ENCODE data around the gene ALDH1A3.

The ALDH1A3 gene

DNA sequence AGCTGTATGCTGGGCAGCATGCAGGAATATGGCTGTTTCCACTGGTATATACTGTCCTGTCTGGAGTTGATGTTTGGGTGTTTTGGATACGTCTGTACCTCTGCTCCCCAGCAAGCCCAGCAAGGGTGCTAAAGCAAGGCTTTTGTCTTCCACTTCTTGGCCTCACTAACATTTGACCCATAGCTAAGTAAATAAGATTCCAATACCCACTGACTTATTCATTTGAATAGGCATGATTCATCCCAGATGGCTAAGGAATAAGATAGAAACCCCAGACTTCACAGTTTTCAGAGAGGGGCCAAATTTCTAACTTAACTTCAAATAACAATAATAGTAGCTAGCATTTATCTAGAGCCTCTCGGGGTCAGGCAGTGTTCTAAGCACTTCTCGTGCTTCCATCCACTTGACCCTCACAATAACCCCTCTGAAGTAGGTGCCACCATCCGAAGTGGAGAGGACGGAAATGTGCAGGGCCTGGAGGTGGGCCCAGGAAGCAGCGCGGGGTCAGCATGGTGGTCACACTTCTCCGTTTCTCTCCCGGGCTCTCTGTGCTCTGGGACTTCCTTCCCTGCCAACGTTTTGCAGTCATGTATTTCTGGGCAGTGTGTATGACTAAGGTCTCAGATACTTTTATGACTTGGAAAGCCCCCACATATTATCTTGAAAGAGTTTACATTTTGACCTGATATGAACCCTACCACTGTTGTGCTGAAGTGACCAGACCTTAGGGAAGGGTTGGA, 78.9 kb downstream of the ALDH1A3 start:
- DNase-seq (ENCODE audit: low read depth) = peak; percentile 51

DNA sequence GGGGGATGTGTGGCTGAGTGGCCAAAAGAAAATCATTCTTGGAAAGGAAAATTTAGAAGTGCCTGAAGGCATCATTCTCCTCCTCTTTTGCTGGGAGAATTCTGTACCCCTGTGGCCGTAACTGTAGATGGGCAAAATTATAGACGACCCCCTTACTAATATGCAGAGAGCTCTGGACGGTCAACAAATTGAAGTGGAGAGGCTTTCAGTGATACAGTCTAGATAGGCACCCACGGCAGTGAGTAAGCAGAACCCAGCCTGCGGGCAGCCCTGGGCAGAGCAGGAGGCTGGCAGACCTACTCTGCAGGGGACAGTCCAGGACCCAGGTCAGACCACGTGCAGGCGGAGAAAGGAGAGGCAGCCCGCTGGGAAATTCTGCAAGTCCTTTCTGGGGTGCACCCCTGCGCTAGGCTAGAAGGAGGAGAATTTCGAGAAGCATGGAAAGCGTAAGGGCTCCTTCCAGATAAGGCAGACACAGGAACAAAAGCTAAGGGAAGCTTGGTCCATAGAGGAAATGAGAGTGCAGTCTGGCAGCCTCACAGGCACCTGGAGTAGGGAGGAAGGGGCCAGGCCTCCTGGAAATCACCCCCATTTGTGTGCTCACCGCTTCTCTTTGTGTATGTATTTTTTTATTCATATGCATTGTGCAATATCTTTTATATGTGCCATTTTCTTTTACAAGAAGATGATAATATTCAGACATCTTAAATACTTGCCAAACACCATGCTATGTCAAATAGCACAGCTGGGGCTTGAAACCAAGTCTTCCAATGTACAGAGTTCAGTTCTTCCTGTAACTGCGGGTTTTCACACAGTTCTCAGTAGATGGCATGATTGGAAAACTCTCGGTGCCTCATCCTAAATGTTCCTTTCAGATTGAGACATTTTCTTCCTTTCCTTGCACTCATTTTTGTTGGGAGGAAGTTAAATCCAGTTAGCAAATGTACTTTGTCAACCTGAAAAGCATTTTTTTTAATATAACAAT, 79.7 kb downstream of the ALDH1A3 start:
- no peak for DNase-seq (ENCODE audit: low read depth)

Data from GM04504 (cell line).